Psoas muscle (tissue), 8 donors: Measurements from ENCODE around the gene COG1. TPM values are rescaled to one million over a fixed set of nuclear protein-coding genes. Genes with fewer than 3 reads are reported as not detected.
A peak's percentile ranks its signal among the peaks of the same experiment; 100 is the strongest.

ENCODE experiments used
- ATAC-seq, 4 donors: fragments of 200-7000 bp; cut with Tn5 transposase; one replicate each; pipeline ENCODE4 v1.9.1; 2020; ENCODE audit warnings: moderate library complexity in 3 of 4, mild to moderate bottlenecking in 2 of 4
- DNase-seq, 2 donors: peaks; one replicate each; pipeline ENCODE4 v3.0.0-alpha.2; 2020
- H3K27ac ChIP-seq: fragments of 200-600 bp; one replicate; pipeline ENCODE4 v1.8.0; 2022
- H3K27me3 ChIP-seq, 3 donors: fragments of 200-600 bp in 1 of 3; one replicate each; pipeline versions ENCODE4 v1.6.1 to v1.8.0; 2013 to 2022; ENCODE audit warnings: low read length in 2 of 3, mild to moderate bottlenecking in 2 of 3, moderate library complexity in 1 of 3; ENCODE audit not compliant: insufficient read depth in 3 of 3
- H3K36me3 ChIP-seq, 2 donors: fragments of 200-600 bp in 1 of 2; one replicate each; pipeline versions ENCODE4 v1.6.1 to v1.8.0; 2013 to 2022; ENCODE audit warnings: low read depth in 1 of 2, mild to moderate bottlenecking in 1 of 2, moderate library complexity in 1 of 2; ENCODE audit not compliant: insufficient read depth in 1 of 2
- H3K4me1 ChIP-seq: fragments of 200-600 bp; one replicate; pipeline ENCODE4 v1.8.0; 2022
- H3K4me3 ChIP-seq: fragments of 200-600 bp; one replicate; pipeline ENCODE4 v1.8.0; 2022; ENCODE audit warnings: mild to moderate bottlenecking
- H3K9me3 ChIP-seq: fragments of 200-600 bp; one replicate; pipeline ENCODE4 v1.8.0; 2022
- CTCF ChIP-seq: fragments of 200-600 bp; IDR thresholded peaks from one replicate; pipeline ENCODE4 v1.8.0; 2022; ENCODE audit warnings: antibody characterized with exemption
- WGBS, 3 donors: extraction: QIAGEN DNeasy Blood & Tissue Kit; methylation state at CpG; one replicate each; pipeline versions ENCODE4 v1.1.6 to v1.1.7; 2013; 5-methylcytosine and 5-hydroxymethylcytosine counted together
- intact Hi-C, 2 donors: fragments of 100-400 bp; cut with DNase I; formaldehyde crosslinking; loops; one replicate each; pipeline versions ENCODE4 v1.11.0 to v1.14.2; 2022
- polyA plus RNA-seq, 3 donors: library from polyadenylated mRNA; stranded (reverse); fragments of 200-250 nt; gene quantifications; one replicate each; pipeline ENCODE4 v1.2.3, GENCODE V29; 2013
- total RNA-seq, 4 donors: library from RNA; stranded (reverse); fragmentation: NEBNext Ultra II Directional in 2 of 4; extraction: Animal tissue kit (Norgen Biotek cat#: 25700) in 2 of 4; gene quantifications; one replicate each; pipeline versions ENCODE4 v1.2.1 to v1.2.4, GENCODE V29; 2021 to 2023
- donor health status: healthy with polysubstance abuse.
- donor health status: DM: no; HTN: no; CAD: no; lungs with moderate emphysema.
- donor health status: Bipolar disorder and iron deficiency.
- donor health status: healthy.
- donor health status: DM: yes; HTN: yes; CAD: no.
- donor health status: DM: no; HTN: no; CAD: no.
- donor health status: DM: no; HTN: no; CAD: no.
- donor health status: DM: yes; HTN: yes; CAD: no.

Gene COG1
- total and polyA plus RNA-seq, 7 donors, result 28.9 to 61.9 (median 48.4) TPM

DNA sequence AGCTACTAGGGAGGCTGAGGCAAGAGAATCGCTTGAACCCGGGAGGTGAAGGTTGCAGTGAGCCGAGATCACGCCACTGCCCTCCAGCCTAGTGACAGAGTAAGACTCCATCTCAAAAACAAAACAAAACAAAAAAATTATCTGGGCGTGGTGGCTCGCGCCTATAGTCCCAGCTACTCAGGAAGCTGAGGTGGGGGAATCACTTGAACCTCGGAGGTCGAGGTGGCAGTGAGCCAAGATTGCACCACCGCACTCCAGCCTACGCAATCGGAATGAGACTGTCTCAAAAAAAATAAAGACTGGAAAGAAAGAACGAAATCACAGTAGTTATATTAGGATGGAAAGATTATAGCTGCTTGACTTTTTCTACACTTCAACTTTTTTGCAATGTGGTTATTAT lies 18.9 kb downstream of the COG1 start:
- no peak for TF ChIP-seq CTCF
- 75 to 79% (median 79%) methylated on average over 13 of the region's 13 CpGs for WGBS, 3 donors
- H3K27me3 ChIP-seq, result no peaks in the 10 kb centered on the region
- H3K4me1 ChIP-seq, result peaks cover 5% of the 10 kb centered on the region
- intact Hi-C loops, result no loop called here
- peak in 1 of 2 donors; percentile 8 for DNase-seq
- no peak overlapping the region for H3K4me3 ChIP-seq
- no peak overlapping the region for H3K27ac ChIP-seq
- no peaks in the 10 kb centered on the region for H3K9me3 ChIP-seq
- peaks cover 11 to 70% of the 10 kb centered on the region in 2 donors for H3K36me3 ChIP-seq
- ATAC-seq, result no peak

GRCh38 chr17:73214008-73214407 lies 21.2 kb downstream of the COG1 start:
- DNase-seq (no peak), ATAC-seq (no peak)
- peaks cover 7 to 62% of the 10 kb centered on the region in 2 donors for H3K36me3 ChIP-seq
- H3K27ac ChIP-seq, result no peak overlapping the region
- no peaks in the 10 kb centered on the region for H3K27me3 ChIP-seq
- no peaks in the 10 kb centered on the region for H3K4me1 ChIP-seq
- no peak for TF ChIP-seq CTCF
- no peaks in the 10 kb centered on the region for H3K9me3 ChIP-seq
- intact Hi-C loops, result no loop called here
- no peak overlapping the region for H3K4me3 ChIP-seq

- TF ChIP-seq CTCF, result no peak
Measured at GRCh38 chr17:73214851-73215250, 22.0 kb downstream of the COG1 start.

DNA sequence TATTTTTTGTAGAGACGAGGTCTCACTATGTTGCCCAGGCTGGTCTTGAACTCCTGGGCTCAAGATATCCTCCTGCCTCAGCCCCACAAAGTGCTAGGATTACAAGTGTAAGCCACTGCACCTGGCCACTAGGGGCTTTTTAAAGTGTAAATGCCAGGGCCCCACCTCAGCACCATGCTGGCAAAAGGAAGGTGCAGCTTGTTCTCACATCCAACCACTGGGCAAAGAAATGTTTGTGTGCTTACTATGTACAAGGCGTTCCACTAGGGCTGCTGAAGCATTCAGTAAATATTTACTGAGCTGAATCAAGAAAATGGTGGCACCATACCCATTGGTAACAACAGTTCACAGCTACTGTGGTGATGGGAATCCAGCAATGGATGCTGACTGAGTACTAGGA lies 22.6 kb downstream of the COG1 start:
- H3K36me3 ChIP-seq, result peaks cover 3 to 51% of the 10 kb centered on the region in 2 donors
- no peak for TF ChIP-seq CTCF
- H3K4me1 ChIP-seq, result no peaks in the 10 kb centered on the region
- H3K9me3 ChIP-seq, result no peaks in the 10 kb centered on the region
- 96 to 98% (median 97%) methylated on average over 2 of the region's 2 CpGs for WGBS, 3 donors
- no peak overlapping the region for H3K27ac ChIP-seq
- no peak for ATAC-seq
- DNase-seq, result no peak
- H3K27me3 ChIP-seq, result no peaks in the 10 kb centered on the region
- no peak overlapping the region for H3K4me3 ChIP-seq
- intact Hi-C loops, result no loop called here

More at GRCh38 chr17:73214851-73215250, 22.0 kb downstream of the COG1 start:
- H3K36me3 ChIP-seq, result peaks cover 3 to 57% of the 10 kb centered on the region in 2 donors
- no peaks in the 10 kb centered on the region for H3K9me3 ChIP-seq
- no peaks in the 10 kb centered on the region for H3K27me3 ChIP-seq
- ATAC-seq (no peak), DNase-seq (no peak)
- intact Hi-C loops, result no loop called here
- H3K27ac ChIP-seq, result no peak overlapping the region
- H3K4me1 ChIP-seq, result no peaks in the 10 kb centered on the region
- no peak overlapping the region for H3K4me3 ChIP-seq
- 68 to 76% (median 74%) methylated on average over 4 of the region's 4 CpGs for WGBS, 3 donors

GRCh38 chr17:73223626-73224230 lies 30.9 kb downstream of the COG1 start:
- peaks cover 0 to 8% of the 10 kb centered on the region in 2 donors for H3K36me3 ChIP-seq
- no peak overlapping the region for H3K4me3 ChIP-seq
- no peaks in the 10 kb centered on the region for H3K27me3 ChIP-seq
- DNase-seq (no peak), ATAC-seq (no peak)
- no peak for TF ChIP-seq CTCF
- H3K9me3 ChIP-seq, result no peaks in the 10 kb centered on the region
- intact Hi-C loops, result no loop called here
- 89 to 100% (median 97%) methylated on average over 2 of the region's 2 CpGs for WGBS, 3 donors
- no peak overlapping the region for H3K27ac ChIP-seq
- H3K4me1 ChIP-seq, result peaks cover 24% of the 10 kb centered on the region
